ENCODE results near the gene XKR3.

GRCh38 chr22:16807109-16807508 is 18.1 kb downstream of the XKR3 start:
- TF ChIP-seq POLR2A (IDR thresholded peaks at IDR 0.05; ENCODE audit: low read length) (no peak), GATA1 (IDR thresholded peaks at IDR 0.05; ENCODE audit: low read depth, low read length) (no peak)

All from erythroblast (primary cell).